WERI-Rb-1 (cell line): ENCODE measurements around the gene STARD3.

Source experiments
- DNase-seq: peaks from one replicate; pipeline ENCODE4 v3.0.0-alpha.2; 2020
- H3K27ac ChIP-seq: fragments of 250-450 bp; sonication (Bioruptor Pico); 2 replicates; pipeline ENCODE4 v1.5.1; 2020; ENCODE audit warnings: mild to moderate bottlenecking, moderate library complexity
- H3K27me3 ChIP-seq: fragments of 250-450 bp; sonication (Bioruptor Pico); 2 replicates; pipeline ENCODE4 v1.5.1; 2021; ENCODE audit warnings: mild to moderate bottlenecking, low read depth, moderate library complexity; ENCODE audit not compliant: insufficient read depth, severe bottlenecking
- H3K36me3 ChIP-seq: fragments of 250-450 bp; sonication (Bioruptor Pico); 2 replicates; pipeline ENCODE4 v1.5.1; 2020; ENCODE audit warnings: mild to moderate bottlenecking, moderate library complexity
- H3K4me3 ChIP-seq: 2 replicates; pipeline ENCODE4 v1.5.1; 2011; ENCODE audit warnings: low read depth, mild to moderate bottlenecking, control low read depth, low read length
- H3K9me3 ChIP-seq: fragments of 250-450 bp; sonication (Bioruptor Pico); 2 replicates; pipeline ENCODE4 v1.5.1; 2021; ENCODE audit warnings: mild to moderate bottlenecking, moderate library complexity; ENCODE audit not compliant: severe bottlenecking
- CTCF ChIP-seq: IDR thresholded peaks from 2 replicates; pipeline ENCODE4 v1.5.1; 2011; ENCODE audit warnings: low read depth, mild to moderate bottlenecking, control low read depth, inconsistent platforms, low read length

The STARD3 gene

GRCh38 chr17:39648616-39649366 lies 11.8 kb downstream of the STARD3 start:
- H3K4me3 ChIP-seq = no peak overlapping the region
- H3K27ac ChIP-seq = no peak overlapping the region
- no peaks in the 10 kb centered on the region for H3K27me3 ChIP-seq
- no peak for TF ChIP-seq CTCF
- no peaks in the 10 kb centered on the region for H3K9me3 ChIP-seq
- DNase-seq = no peak
- peaks cover 13% of the 10 kb centered on the region for H3K36me3 ChIP-seq

- DNase-seq = no peak
- Histone ChIP-seq H3K27ac (no peak overlapping the region), H3K4me3 (no peak overlapping the region), H3K9me3 (no peaks in the 10 kb centered on the region), H3K27me3 (no peaks in the 10 kb centered on the region), H3K36me3 (peaks cover 25% of the 10 kb centered on the region)
- no peak for TF ChIP-seq CTCF
Observed at GRCh38 chr17:39650121-39650579, 13.2 kb downstream of the STARD3 start.

GRCh38 chr17:39651923-39652586 lies 15.1 kb downstream of the STARD3 start:
- Histone ChIP-seq H3K9me3 (no peaks in the 10 kb centered on the region), H3K36me3 (peaks cover 40% of the 10 kb centered on the region), H3K4me3 (no peak overlapping the region), H3K27ac (peak overlapping the region; percentile 95), H3K27me3 (no peaks in the 10 kb centered on the region)
- TF ChIP-seq CTCF = no peak
- DNase-seq = no peak

- TF ChIP-seq CTCF = peak; percentile 9; the same call in 1 of the 2 replicates
- Histone ChIP-seq H3K36me3 (peaks cover 37% of the 10 kb centered on the region), H3K27ac (peak overlapping the region; percentile 95), H3K4me3 (no peak overlapping the region), H3K27me3 (no peaks in the 10 kb centered on the region), H3K9me3 (no peaks in the 10 kb centered on the region)
- DNase-seq = peak; percentile 87
Observed at GRCh38 chr17:39652587-39653315, 15.8 kb downstream of the STARD3 start.

- H3K36me3 ChIP-seq = peaks cover 39% of the 10 kb centered on the region
- no peak for DNase-seq
- peak overlapping the region; percentile 95 for H3K27ac ChIP-seq
- no peaks in the 10 kb centered on the region for H3K9me3 ChIP-seq
- no peak for TF ChIP-seq CTCF
- H3K27me3 ChIP-seq = no peaks in the 10 kb centered on the region
- H3K4me3 ChIP-seq = no peak overlapping the region
Observed at GRCh38 chr17:39653316-39653661, 16.3 kb downstream of the STARD3 start.
